ENCODE results near the gene NDUFC2.
"Not testable (repeated sequence)": the region's sequence is repeated elsewhere in the genome, so short reads cannot be mapped to it uniquely, and the experiment has no call there.

Gene NDUFC2

DNA sequence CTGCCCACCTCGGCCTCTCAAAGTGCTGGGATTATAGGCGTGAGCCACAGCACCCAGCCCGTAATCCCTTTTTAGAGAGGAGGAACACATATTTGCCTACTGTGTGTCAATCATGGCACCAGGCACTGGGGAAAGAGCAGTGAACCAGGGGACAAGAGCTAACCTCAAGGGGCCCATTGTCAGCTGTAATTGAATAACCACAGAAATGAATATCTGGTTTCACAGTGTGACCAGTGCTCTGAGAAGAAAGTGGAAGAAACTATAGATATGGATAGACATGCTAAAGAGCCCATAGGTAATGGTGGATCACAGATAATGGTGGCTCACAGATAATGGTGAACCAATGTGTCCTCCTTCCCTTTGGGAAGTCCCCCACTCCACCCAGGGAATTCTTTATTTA lies 48.0 kb downstream of the NDUFC2 start:
- no peaks in the 10 kb centered on the region for H3K9me3 ChIP-seq
- peak; percentile 53 for DNase-seq
- no peaks in the 10 kb centered on the region for H3K36me3 ChIP-seq
- H3K4me3 ChIP-seq (ENCODE audit: low read depth, low read length): no peak overlapping the region
- TF ChIP-seq, protein P1, sequence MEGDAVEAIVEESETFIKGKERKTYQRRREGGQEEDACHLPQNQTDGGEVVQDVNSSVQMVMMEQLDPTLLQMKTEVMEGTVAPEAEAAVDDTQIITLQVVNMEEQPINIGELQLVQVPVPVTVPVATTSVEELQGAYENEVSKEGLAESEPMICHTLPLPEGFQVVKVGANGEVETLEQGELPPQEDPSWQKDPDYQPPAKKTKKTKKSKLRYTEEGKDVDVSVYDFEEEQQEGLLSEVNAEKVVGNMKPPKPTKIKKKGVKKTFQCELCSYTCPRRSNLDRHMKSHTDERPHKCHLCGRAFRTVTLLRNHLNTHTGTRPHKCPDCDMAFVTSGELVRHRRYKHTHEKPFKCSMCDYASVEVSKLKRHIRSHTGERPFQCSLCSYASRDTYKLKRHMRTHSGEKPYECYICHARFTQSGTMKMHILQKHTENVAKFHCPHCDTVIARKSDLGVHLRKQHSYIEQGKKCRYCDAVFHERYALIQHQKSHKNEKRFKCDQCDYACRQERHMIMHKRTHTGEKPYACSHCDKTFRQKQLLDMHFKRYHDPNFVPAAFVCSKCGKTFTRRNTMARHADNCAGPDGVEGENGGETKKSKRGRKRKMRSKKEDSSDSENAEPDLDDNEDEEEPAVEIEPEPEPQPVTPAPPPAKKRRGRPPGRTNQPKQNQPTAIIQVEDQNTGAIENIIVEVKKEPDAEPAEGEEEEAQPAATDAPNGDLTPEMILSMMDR (IDR thresholded peaks at IDR 0.05; ENCODE audit: low read depth, low read length): no peak
- no peaks in the 10 kb centered on the region for H3K27me3 ChIP-seq
- peaks cover 22% of the 10 kb centered on the region for H3K4me1 ChIP-seq

DNA sequence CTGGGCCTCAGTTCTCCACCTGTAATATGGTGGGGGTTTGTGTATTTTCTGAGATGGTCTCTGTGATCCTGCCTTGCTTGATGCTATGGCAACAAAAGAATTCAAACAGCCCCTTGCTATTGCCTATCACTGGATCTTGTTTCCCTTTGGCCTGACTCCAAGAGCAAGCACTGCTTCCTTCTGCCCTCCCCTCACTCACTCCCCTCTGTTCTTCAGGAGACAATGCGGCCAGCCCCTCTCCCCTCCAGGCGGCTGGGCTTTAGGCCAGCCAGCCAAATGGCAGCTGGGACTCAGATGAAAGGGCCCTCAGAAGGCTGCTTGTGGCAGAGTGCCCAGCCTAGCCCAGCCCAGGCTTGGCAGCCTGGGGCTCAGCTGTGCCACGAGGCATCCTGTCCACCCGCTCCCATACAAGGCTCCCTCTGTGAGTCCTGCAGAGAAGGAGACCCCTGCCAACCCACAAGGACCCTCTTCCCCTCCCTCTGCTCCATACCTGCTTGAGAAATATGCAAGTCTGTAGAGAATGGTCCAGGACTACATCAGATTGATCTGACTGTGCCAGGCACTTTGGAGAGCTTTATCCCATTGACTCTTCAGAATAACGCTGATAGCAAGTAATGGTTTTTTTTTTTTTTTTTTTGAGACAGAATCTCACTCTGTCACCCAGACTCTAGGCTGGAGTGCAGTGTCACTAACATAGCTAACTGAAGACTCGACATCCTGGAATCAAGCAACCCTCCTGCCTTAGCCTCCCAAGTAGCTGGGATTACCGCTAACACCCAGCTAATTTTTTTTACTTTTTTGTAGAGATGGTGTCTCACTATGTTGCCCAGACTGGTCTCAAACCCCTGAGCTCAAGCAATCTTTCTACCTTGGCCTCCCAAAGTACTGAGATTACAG lies 49.0 kb downstream of the NDUFC2 start:
- Histone ChIP-seq H3K4me1 (peaks cover 22% of the 10 kb centered on the region), H3K36me3 (no peaks in the 10 kb centered on the region), H3K27me3 (no peaks in the 10 kb centered on the region), H3K4me3 (ENCODE audit: low read depth, low read length) (peak overlapping the region; percentile 26), H3K9me3 (no peaks in the 10 kb centered on the region)
- TF ChIP-seq, protein P1 (IDR thresholded peaks at IDR 0.05; ENCODE audit: low read depth, low read length): no peak; the same call in 1 of the 2 replicates
- peak; percentile 95 for DNase-seq

DNA sequence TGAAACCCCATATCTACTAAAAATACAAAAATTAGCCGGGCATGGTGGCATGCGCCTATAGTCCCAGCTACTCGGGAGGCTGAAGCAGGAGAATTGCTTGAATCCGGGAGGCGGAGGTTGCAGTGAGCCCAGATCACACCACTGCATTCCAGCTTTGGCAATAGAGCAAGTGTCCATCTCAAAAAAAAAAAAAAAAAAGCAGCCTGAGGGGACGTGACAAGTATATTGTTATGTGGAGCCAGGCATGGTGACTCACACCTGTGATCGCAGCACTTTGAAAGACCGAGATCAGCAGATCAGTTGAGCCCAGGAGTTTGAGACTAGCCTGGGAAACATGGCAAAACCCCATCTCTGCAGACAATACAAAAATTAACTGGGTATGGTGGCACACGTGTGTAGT lies 51.2 kb downstream of the NDUFC2 start:
- H3K9me3 ChIP-seq; H3K4me3 ChIP-seq (ENCODE audit: low read depth, low read length); H3K27me3 ChIP-seq; DNase-seq; H3K36me3 ChIP-seq: not testable (repeated sequence)
- H3K4me1 ChIP-seq: peaks cover 22% of the 10 kb centered on the region

DNA sequence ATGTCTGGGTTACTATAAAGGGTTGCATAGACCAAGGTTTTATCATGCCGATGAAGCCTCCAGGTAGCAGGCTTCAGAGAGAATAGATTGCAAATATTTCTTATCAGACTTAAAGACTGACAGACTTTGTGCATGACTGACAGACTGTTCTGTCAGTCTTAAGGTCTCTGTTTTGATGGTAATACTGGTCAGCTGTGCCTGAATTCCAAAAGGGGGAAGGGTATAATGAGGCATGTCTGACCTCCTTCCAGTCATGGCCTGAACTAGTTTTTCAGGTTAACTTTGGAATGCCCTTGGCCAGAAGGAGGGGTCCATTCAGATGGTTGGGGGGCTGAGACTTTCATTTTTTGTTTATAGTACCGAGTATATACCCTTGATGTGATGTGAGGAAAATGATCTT lies 51.9 kb downstream of the NDUFC2 start:
- Histone ChIP-seq H3K36me3 (no peaks in the 10 kb centered on the region), H3K27me3 (no peaks in the 10 kb centered on the region), H3K4me3 (ENCODE audit: low read depth, low read length) (no peak overlapping the region), H3K9me3 (no peaks in the 10 kb centered on the region), H3K4me1 (peaks cover 22% of the 10 kb centered on the region)
- TF ChIP-seq, protein P1 (IDR thresholded peaks at IDR 0.05; ENCODE audit: low read depth, low read length): no peak
- no peak for DNase-seq

DNA sequence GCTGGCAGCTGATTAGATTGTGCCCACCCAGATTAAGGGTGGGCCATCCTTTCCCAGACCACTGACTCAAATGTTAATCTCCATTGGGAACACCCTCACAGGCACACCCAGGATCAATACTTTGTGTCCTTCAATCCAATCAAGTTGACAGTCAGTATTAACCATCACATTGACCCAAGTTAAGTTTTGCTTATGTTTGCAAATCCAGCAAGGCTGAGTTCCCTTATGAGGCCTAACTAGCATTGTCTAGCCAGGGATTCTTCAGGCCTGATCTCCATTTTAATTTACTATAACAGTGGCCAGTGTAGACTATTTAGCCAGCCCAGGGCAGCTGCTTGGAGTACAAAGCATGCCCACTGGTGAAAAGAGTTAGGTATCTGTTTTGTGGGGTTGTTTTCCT lies 54.3 kb downstream of the NDUFC2 start:
- Histone ChIP-seq H3K9me3 (no peaks in the 10 kb centered on the region), H3K36me3 (no peaks in the 10 kb centered on the region), H3K4me3 (ENCODE audit: low read depth, low read length) (no peak overlapping the region), H3K4me1 (peaks cover 5% of the 10 kb centered on the region), H3K27me3 (no peaks in the 10 kb centered on the region)
- TF ChIP-seq, protein P1 (IDR thresholded peaks at IDR 0.05; ENCODE audit: low read depth, low read length): no peak
- no peak for DNase-seq

DNA sequence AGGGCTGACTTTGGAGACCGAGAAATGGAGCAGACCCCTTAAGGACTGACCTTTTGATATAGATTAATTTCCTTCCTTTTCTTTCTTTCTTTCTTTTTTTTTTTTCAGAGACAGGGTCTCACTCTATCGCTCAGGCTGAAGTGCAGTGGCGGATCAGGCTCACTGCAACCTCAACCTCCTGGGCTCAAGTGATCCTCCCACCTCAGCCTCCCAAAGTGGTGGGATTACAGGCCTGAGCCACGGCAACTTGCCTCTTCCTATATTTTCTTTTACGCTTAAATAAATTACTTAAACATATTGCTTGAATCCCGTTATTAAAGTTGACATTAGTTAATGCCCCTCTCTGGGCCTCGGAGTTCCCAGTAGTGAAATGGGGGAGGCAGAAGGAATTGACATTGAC lies 56.2 kb downstream of the NDUFC2 start:
- H3K27me3 ChIP-seq: no peaks in the 10 kb centered on the region

More for the DNA sequence above, 56.2 kb downstream of the NDUFC2 start:
- TF ChIP-seq, protein P1 (IDR thresholded peaks at IDR 0.05; ENCODE audit: low read depth, low read length): no peak
- H3K9me3 ChIP-seq: no peaks in the 10 kb centered on the region
- no peaks in the 10 kb centered on the region for H3K4me1 ChIP-seq
- no peak overlapping the region for H3K4me3 ChIP-seq (ENCODE audit: low read depth, low read length)
- no peaks in the 10 kb centered on the region for H3K36me3 ChIP-seq
- DNase-seq: no peak

All from BE2C (cell line).